Keratinocyte (primary cell): ENCODE results near the gene PFKP.

Experiments used
- EZH2 ChIP-seq: IDR thresholded peaks from one replicate; pipeline ENCODE4 v1.6.1; 2012; ENCODE audit warnings: inconsistent platforms, mild to moderate bottlenecking, low read length, moderate library complexity
- TF ChIP-seq, protein P1 (sequence below), 3 experiments: IDR thresholded peaks in 1 of 3; conservative IDR thresholded peaks in 1 of 3; optimal IDR thresholded peaks in 1 of 3; 2 replicates in 2 of 3; 3 replicates in 1 of 3; pipeline versions ENCODE3 to v1.5.1; 2011; ENCODE audit warnings: low read length in 3 of 3, mild to moderate bottlenecking in 3 of 3, moderate library complexity in 2 of 3, control low read depth in 1 of 3, inconsistent platforms in 1 of 3; ENCODE audit not compliant: insufficient read depth in 2 of 3; ENCODE audit errors: extremely low read depth in 1 of 3

DNA sequence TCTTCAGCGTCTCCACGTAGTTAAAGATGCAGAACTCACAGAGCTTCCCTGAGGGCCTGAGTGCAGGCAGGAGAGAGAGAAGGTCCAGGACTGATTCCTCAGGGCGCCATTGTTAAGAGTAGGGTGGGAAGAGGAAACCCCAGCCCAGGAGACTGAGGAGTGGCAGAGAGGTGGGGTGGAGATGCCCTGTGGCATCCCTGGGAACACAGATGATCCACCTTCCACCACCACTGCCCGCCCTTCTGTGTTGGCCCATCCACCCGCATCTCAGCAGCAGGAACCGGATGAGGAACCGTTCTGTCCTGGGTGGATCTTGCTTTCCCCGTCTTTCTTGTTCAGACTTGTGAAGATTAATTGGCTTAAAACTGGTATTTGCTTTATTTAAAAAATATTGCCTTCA lies 48.3 kb downstream of the PFKP start:
- TF ChIP-seq, protein P1, sequence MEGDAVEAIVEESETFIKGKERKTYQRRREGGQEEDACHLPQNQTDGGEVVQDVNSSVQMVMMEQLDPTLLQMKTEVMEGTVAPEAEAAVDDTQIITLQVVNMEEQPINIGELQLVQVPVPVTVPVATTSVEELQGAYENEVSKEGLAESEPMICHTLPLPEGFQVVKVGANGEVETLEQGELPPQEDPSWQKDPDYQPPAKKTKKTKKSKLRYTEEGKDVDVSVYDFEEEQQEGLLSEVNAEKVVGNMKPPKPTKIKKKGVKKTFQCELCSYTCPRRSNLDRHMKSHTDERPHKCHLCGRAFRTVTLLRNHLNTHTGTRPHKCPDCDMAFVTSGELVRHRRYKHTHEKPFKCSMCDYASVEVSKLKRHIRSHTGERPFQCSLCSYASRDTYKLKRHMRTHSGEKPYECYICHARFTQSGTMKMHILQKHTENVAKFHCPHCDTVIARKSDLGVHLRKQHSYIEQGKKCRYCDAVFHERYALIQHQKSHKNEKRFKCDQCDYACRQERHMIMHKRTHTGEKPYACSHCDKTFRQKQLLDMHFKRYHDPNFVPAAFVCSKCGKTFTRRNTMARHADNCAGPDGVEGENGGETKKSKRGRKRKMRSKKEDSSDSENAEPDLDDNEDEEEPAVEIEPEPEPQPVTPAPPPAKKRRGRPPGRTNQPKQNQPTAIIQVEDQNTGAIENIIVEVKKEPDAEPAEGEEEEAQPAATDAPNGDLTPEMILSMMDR (optimal IDR thresholded peaks at IDR 0.05 in 1 of 3, IDR thresholded peaks at IDR 0.05 in 1 of 3, conservative IDR thresholded peaks at IDR 0.05 in 1 of 3; ENCODE audit: extremely low read depth in 1 of 3, insufficient read depth in 2 of 3, low read length in 3 of 3): no peak
- no peak for TF ChIP-seq EZH2
